GM12878 (cell line): ENCODE results near the gene OR7A17. TPM values are rescaled to one million over a fixed set of nuclear protein-coding genes. Genes with fewer than 3 reads are reported as not detected.

Experiments used
- ATAC-seq: fragments of 200-7000 bp; cut with Tn5 transposase; 3 replicates; pipeline ENCODE4 v1.9.1; 2020; ENCODE audit warnings: mild to moderate bottlenecking, moderate library complexity
- BruUV-seq: library from RNA; stranded (reverse); fragments of 400-500 nt; replicated peaks from 2 replicates; lab custom pipeline; 2021; lab: Mats Ljungman, UMichigan
- CTCF ChIA-PET: fragments of 300-600 bp; sonication (Branson Sonifier 250); formaldehyde crosslinking; extraction: SDS; loops from one replicate; lab custom pipeline; 2021; ENCODE audit warnings: inconsistent platforms; lab: Yijun Ruan, JAX
- POLR2A ChIA-PET: fragments of 350-600 bp; formaldehyde crosslinking; extraction: SDS; loops from one replicate; lab custom pipeline; 2021; ENCODE audit warnings: inconsistent platforms; lab: Charles Lee
- RAD21 ChIA-PET: fragments of 300-600 bp; sonication (Branson Sonifier 250); formaldehyde crosslinking; loops from one replicate; lab custom pipeline; 2023; ENCODE audit warnings: antibody characterized with exemption; ENCODE audit not compliant: unreplicated experiment; lab: Charles Lee
- SMC1A ChIA-PET: fragments of 300-600 bp; sonication (Branson Sonifier 250); formaldehyde crosslinking; loops from one replicate; lab custom pipeline; 2023; ENCODE audit not compliant: unreplicated experiment, uncharacterized antibody; lab: Charles Lee
- DNase-seq: peaks from one replicate; pipeline ENCODE4 v3.0.0-alpha.2; 2011; ENCODE audit warnings: low read depth, low spot score
- FAIRE-seq: peaks from 3 replicates; lab custom pipeline; 2011; peaks lifted over from hg19 to GRCh38; lab: Jason Lieb, UNC
- H2AFZ ChIP-seq: 2 replicates; pipeline ENCODE4 v1.6.0; 2011; ENCODE audit warnings: low read depth, low read length, control low read depth; ENCODE audit not compliant: control insufficient read depth
- H3K27ac ChIP-seq: 2 replicates; pipeline ENCODE4 v1.5.1; 2011; ENCODE audit warnings: control low read depth; ENCODE audit not compliant: control insufficient read depth, insufficient read depth
- H3K27me3 ChIP-seq, 2 experiments: replicated peaks in 1 of 2; 2 replicates each; pipeline versions ENCODE4 v1.6.0 to v1.6.1; 2011; ENCODE audit warnings: low read length in 1 of 2; ENCODE audit not compliant: control insufficient read depth in 2 of 2, insufficient read depth in 2 of 2
- H3K36me3 ChIP-seq, 2 experiments: 2 replicates each; pipeline ENCODE4 v1.5.1; 2011; ENCODE audit warnings: low read length in 1 of 2; ENCODE audit not compliant: control insufficient read depth in 2 of 2, insufficient read depth in 2 of 2
- H3K4me1 ChIP-seq: 2 replicates; pipeline ENCODE4 v1.6.1; 2011; ENCODE audit warnings: mild to moderate bottlenecking, low read length, moderate library complexity, mixed read lengths; ENCODE audit not compliant: control insufficient read depth, insufficient read depth
- H3K4me2 ChIP-seq: 2 replicates; pipeline ENCODE4 v1.6.0; 2011; ENCODE audit warnings: control low read depth; ENCODE audit not compliant: control insufficient read depth, insufficient read depth
- H3K4me3 ChIP-seq: fragments of 200-600 bp; sonication (generic); 2 replicates; pipeline ENCODE4 v1.5.1; 2016
- H3K79me2 ChIP-seq: 2 replicates; pipeline ENCODE4 v1.6.0; 2011; ENCODE audit warnings: low read length; ENCODE audit not compliant: control insufficient read depth, insufficient read depth
- H3K9ac ChIP-seq: 2 replicates; pipeline ENCODE4 v1.8.0; 2011; ENCODE audit warnings: low read length, control low read depth, mixed read lengths; ENCODE audit not compliant: control insufficient read depth, insufficient read depth
- H3K9me3 ChIP-seq: replicated peaks from 3 replicates; pipeline ENCODE4 v1.5.1; 2011; ENCODE audit warnings: mild to moderate bottlenecking, low read length; ENCODE audit not compliant: control insufficient read depth, insufficient read depth
- H4K20me1 ChIP-seq: 2 replicates; pipeline ENCODE4 v1.6.0; 2011; ENCODE audit not compliant: control insufficient read depth, insufficient read depth
- CEBPB ChIP-seq, 2 experiments: fragments of 150-350 bp in 1 of 2; IDR thresholded peaks; 2 replicates each; pipeline ENCODE4 v1.6.1; 2012 to 2014; ENCODE audit warnings: low read depth in 2 of 2, low read length in 2 of 2, borderline replicate concordance in 1 of 2, inconsistent platforms in 1 of 2
- CHD1 ChIP-seq: IDR thresholded peaks from 2 replicates; pipeline ENCODE4 v1.6.1; 2012; ENCODE audit warnings: low read depth, low read length, improper control_type of control experiment
- CHD2 ChIP-seq: IDR thresholded peaks from 2 replicates; pipeline ENCODE4 v1.6.1; 2011; ENCODE audit warnings: low read depth, low read length, improper control_type of control experiment, borderline replicate concordance
- EGR1 ChIP-seq, 2 experiments: IDR thresholded peaks; 1 replicate in 1 of 2; 2 replicates in 1 of 2; pipeline ENCODE4 v1.6.1; 2011 to 2012; ENCODE audit warnings: low read depth in 2 of 2, low read length in 2 of 2, borderline replicate concordance in 1 of 2, mild to moderate bottlenecking in 1 of 2, moderate library complexity in 1 of 2
- ETV6 ChIP-seq, 2 experiments: fragments of 450-650 bp in 1 of 2; IDR thresholded peaks in 1 of 2; conservative IDR thresholded peaks in 1 of 2; 2 replicates each; pipeline ENCODE4 v1.6.1; 2014; ENCODE audit warnings: antibody characterized with exemption in 1 of 2, borderline replicate concordance in 1 of 2, low read depth in 1 of 2, mild to moderate bottlenecking in 1 of 2, moderate library complexity in 1 of 2
- EZH2 ChIP-seq: IDR thresholded peaks from 2 replicates; pipeline ENCODE4 v1.6.1; 2012; ENCODE audit warnings: low read depth, mild to moderate bottlenecking, control low read depth, inconsistent platforms, low read length, borderline replicate concordance; ENCODE audit not compliant: control insufficient read depth
- GATAD2B ChIP-seq: fragments of 450-650 bp; conservative IDR thresholded peaks from 2 replicates; pipeline ENCODE4 v1.6.1; 2017; ENCODE audit warnings: low read depth, mild to moderate bottlenecking, moderate library complexity
- IKZF1 ChIP-seq: fragments of 450-650 bp; conservative IDR thresholded peaks from 2 replicates; pipeline ENCODE4 v1.6.1; 2017; ENCODE audit warnings: antibody characterized with exemption, mild to moderate bottlenecking
- LARP7 ChIP-seq: fragments of 450-650 bp; IDR thresholded peaks from 2 replicates; pipeline ENCODE4 v1.6.1; 2017; ENCODE audit warnings: mild to moderate bottlenecking
- MYB ChIP-seq: fragments of 150-350 bp; IDR thresholded peaks from 2 replicates; pipeline ENCODE4 v1.6.1; 2014; ENCODE audit warnings: mild to moderate bottlenecking, low read depth, low read length, borderline replicate concordance
- PAX8 ChIP-seq: fragments of 450-650 bp; IDR thresholded peaks from 2 replicates; pipeline ENCODE4 v1.6.1; 2017; ENCODE audit warnings: mild to moderate bottlenecking, moderate library complexity
- SMAD1 ChIP-seq: fragments of 450-650 bp; IDR thresholded peaks from 2 replicates; pipeline ENCODE4 v1.6.1; 2018; ENCODE audit warnings: mild to moderate bottlenecking, low read depth; ENCODE audit not compliant: partially characterized antibody
- STAT1 ChIP-seq: fragments of 450-650 bp; conservative IDR thresholded peaks from 2 replicates; pipeline ENCODE4 v1.6.1; 2014; ENCODE audit warnings: antibody characterized with exemption, mild to moderate bottlenecking
- WGBS: methylation state at CpG from one replicate; pipeline ENCODE4 v1.1.6; 2016; ENCODE audit warnings: low lambda C conversion rate; ENCODE audit not compliant: insufficient replicate concordance, insufficient coverage; ENCODE audit errors: missing lambda C conversion rate; 5-methylcytosine and 5-hydroxymethylcytosine counted together
- in situ Hi-C: fragments of 300-500 bp; cut with MboI; formaldehyde crosslinking; loops from 9 replicates; pipeline ENCODE4 v1.14.3; 2018; ENCODE audit warnings: mixed read lengths
- intact Hi-C: fragments of 100-400 bp; cut with micrococcal nuclease; formaldehyde crosslinking; loops from one replicate; pipeline ENCODE4 v1.14.2; 2022; ENCODE audit not compliant: unreplicated experiment
- polyA plus RNA-seq, 11 experiments: library from polyadenylated mRNA; depleted of rRNA in 4 of 11; unstranded in 6 of 11; stranded (reverse) in 5 of 11; fragments of >200 nt; fragmentation: Nextera tagmentation in 4 of 11; fragmentation: Illumina TruSeq in 1 of 11; extraction: Ambion mirVana in 4 of 11; extraction: Trizol in 1 of 11; gene quantifications; 1 replicate in 1 of 11; 2 replicates in 10 of 11; pipeline versions ENCODE4 v1.2.1 to v1.2.3, GENCODE V29; 2011 to 2016; ENCODE audit warnings: inconsistent platforms in 2 of 11, missing spikeins in 2 of 11, low read depth in 1 of 11
- total RNA-seq, 4 experiments: library from RNA; depleted of rRNA in 3 of 4; stranded (reverse); fragments of >200 nt in 3 of 4; fragmentation: Illumina TruSeq in 1 of 4; extraction: Trizol in 1 of 4; gene quantifications; 2 replicates each; pipeline versions ENCODE4 v1.2.1 to v1.2.3, GENCODE V29; 2013 to 2021
- TF ChIP-seq, protein P1 (sequence below): IDR thresholded peaks from 2 replicates; pipeline ENCODE4 v1.6.1; 2012; ENCODE audit warnings: low read length, inconsistent platforms
- TF ChIP-seq, protein P2 (sequence below): fragments of 150-350 bp; IDR thresholded peaks from 2 replicates; pipeline ENCODE4 v1.6.1; 2014; ENCODE audit warnings: mild to moderate bottlenecking, low read depth, low read length
- TF ChIP-seq, protein P3 (sequence below): fragments of 450-650 bp; IDR thresholded peaks from 2 replicates; pipeline ENCODE4 v1.6.1; 2017; ENCODE audit warnings: mild to moderate bottlenecking, moderate library complexity

OR7A17 gene
- total and polyA plus RNA-seq, 10 of the 15 experiments (the other 5 are each of a cell fraction or from before 2014, with no cell fraction given), result not detected

DNA sequence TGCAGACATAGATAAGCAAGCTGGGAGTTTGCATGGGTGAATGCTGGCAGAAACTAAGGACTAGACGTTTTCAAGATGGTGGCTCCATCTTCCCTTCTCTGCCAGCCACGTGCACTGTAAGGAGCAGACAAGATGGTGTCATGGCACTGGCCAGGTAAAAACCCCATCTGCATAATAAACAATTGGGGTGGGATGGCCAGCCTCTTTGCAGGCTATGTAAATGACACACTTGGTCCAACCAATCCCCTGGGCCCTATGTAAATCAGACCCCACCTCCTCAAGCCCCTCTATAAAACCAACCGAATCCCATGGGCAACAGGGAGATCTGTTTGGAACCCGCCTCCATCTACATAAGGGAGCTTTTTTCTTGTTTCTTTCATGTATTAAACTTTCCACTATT is 48.5 kb downstream of the OR7A17 start:
- no peak overlapping the region for H3K27ac ChIP-seq
- no peaks in the 10 kb centered on the region for H3K4me1 ChIP-seq
- no peak overlapping the region for H3K4me2 ChIP-seq
- H4K20me1 ChIP-seq, result no peaks in the 10 kb centered on the region
- SMC1A ChIA-PET, result no interaction called here
- WGBS, result 20% methylated on average over 4 of the region's 4 CpGs
- no peaks in the 10 kb centered on the region for H3K9me3 ChIP-seq
- no peak for ATAC-seq
- RAD21 ChIA-PET, result no interaction called here
- CTCF ChIA-PET, result interaction anchor here (0.7 to 1.6 kb wide), 2 partner anchors 263 to 280 kb away, joined by 3 to 4 read pairs; no protein-coding TSS in a partner anchor
- no peak overlapping the region for H3K4me3 ChIP-seq
- no peak for DNase-seq
- intact Hi-C loops, result no loop called here
- no peak overlapping the region for H3K9ac ChIP-seq
- no TSS peak for BruUV-seq
- no peak for FAIRE-seq
- no peak for TF ChIP-seq ETV6 (conservative IDR thresholded peaks at IDR 0.05 in 1 of 2, IDR thresholded peaks at IDR 0.05 in 1 of 2; ENCODE audit: borderline replicate concordance in 1 of 2, low read depth in 1 of 2)
- TF ChIP-seq CEBPB (IDR thresholded peaks at IDR 0.05; ENCODE audit: borderline replicate concordance in 1 of 2, low read depth in 2 of 2, low read length in 2 of 2), result no peak
- no peak for TF ChIP-seq STAT1
- TF ChIP-seq, protein P1, sequence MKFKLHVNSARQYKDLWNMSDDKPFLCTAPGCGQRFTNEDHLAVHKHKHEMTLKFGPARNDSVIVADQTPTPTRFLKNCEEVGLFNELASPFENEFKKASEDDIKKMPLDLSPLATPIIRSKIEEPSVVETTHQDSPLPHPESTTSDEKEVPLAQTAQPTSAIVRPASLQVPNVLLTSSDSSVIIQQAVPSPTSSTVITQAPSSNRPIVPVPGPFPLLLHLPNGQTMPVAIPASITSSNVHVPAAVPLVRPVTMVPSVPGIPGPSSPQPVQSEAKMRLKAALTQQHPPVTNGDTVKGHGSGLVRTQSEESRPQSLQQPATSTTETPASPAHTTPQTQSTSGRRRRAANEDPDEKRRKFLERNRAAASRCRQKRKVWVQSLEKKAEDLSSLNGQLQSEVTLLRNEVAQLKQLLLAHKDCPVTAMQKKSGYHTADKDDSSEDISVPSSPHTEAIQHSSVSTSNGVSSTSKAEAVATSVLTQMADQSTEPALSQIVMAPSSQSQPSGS, result no peak
- TF ChIP-seq MYB, result no peak
- no peak for TF ChIP-seq PAX8
- no peak for TF ChIP-seq SMAD1
- TF ChIP-seq, protein P2, sequence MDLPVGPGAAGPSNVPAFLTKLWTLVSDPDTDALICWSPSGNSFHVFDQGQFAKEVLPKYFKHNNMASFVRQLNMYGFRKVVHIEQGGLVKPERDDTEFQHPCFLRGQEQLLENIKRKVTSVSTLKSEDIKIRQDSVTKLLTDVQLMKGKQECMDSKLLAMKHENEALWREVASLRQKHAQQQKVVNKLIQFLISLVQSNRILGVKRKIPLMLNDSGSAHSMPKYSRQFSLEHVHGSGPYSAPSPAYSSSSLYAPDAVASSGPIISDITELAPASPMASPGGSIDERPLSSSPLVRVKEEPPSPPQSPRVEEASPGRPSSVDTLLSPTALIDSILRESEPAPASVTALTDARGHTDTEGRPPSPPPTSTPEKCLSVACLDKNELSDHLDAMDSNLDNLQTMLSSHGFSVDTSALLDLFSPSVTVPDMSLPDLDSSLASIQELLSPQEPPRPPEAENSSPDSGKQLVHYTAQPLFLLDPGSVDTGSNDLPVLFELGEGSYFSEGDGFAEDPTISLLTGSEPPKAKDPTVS, result no peak
- TF ChIP-seq EGR1 (IDR thresholded peaks at IDR 0.05; ENCODE audit: borderline replicate concordance in 1 of 2, low read depth in 2 of 2, low read length in 2 of 2), result no peak
- TF ChIP-seq CHD1, result no peak
- TF ChIP-seq LARP7, result no peak
- no peak for TF ChIP-seq GATAD2B
- TF ChIP-seq IKZF1, result no peak
- TF ChIP-seq, protein P3, sequence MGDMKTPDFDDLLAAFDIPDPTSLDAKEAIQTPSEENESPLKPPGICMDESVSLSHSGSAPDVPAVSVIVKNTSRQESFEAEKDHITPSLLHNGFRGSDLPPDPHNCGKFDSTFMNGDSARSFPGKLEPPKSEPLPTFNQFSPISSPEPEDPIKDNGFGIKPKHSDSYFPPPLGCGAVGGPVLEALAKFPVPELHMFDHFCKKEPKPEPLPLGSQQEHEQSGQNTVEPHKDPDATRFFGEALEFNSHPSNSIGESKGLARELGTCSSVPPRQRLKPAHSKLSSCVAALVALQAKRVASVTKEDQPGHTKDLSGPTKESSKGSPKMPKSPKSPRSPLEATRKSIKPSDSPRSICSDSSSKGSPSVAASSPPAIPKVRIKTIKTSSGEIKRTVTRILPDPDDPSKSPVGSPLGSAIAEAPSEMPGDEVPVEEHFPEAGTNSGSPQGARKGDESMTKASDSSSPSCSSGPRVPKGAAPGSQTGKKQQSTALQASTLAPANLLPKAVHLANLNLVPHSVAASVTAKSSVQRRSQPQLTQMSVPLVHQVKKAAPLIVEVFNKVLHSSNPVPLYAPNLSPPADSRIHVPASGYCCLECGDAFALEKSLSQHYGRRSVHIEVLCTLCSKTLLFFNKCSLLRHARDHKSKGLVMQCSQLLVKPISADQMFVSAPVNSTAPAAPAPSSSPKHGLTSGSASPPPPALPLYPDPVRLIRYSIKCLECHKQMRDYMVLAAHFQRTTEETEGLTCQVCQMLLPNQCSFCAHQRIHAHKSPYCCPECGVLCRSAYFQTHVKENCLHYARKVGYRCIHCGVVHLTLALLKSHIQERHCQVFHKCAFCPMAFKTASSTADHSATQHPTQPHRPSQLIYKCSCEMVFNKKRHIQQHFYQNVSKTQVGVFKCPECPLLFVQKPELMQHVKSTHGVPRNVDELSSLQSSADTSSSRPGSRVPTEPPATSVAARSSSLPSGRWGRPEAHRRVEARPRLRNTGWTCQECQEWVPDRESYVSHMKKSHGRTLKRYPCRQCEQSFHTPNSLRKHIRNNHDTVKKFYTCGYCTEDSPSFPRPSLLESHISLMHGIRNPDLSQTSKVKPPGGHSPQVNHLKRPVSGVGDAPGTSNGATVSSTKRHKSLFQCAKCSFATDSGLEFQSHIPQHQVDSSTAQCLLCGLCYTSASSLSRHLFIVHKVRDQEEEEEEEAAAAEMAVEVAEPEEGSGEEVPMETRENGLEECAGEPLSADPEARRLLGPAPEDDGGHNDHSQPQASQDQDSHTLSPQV, result no peak
- TF ChIP-seq CHD2, result no peak
- TF ChIP-seq EZH2, result no peak
- no peak overlapping the region for H2AFZ ChIP-seq
- POLR2A ChIA-PET, result no interaction called here
- in situ Hi-C loops, result no loop called here
- no peaks in the 10 kb centered on the region for H3K36me3 ChIP-seq
- H3K27me3 ChIP-seq, result no peaks in the 10 kb centered on the region; a peak in 1 of 4 replicates
- H3K79me2 ChIP-seq, result no peaks in the 10 kb centered on the region
